CD4-positive, alpha-beta T cell treated with Interleukin-6 at 100 ng/mL for 8 hours (primary cell): ENCODE data around the gene MGARP.

Experiments used
- DNase-seq: peaks from one replicate; pipeline ENCODE4 v3.0.0-alpha.2; 2020; ENCODE audit warnings: mixed read lengths, low spot score

MGARP gene

DNA sequence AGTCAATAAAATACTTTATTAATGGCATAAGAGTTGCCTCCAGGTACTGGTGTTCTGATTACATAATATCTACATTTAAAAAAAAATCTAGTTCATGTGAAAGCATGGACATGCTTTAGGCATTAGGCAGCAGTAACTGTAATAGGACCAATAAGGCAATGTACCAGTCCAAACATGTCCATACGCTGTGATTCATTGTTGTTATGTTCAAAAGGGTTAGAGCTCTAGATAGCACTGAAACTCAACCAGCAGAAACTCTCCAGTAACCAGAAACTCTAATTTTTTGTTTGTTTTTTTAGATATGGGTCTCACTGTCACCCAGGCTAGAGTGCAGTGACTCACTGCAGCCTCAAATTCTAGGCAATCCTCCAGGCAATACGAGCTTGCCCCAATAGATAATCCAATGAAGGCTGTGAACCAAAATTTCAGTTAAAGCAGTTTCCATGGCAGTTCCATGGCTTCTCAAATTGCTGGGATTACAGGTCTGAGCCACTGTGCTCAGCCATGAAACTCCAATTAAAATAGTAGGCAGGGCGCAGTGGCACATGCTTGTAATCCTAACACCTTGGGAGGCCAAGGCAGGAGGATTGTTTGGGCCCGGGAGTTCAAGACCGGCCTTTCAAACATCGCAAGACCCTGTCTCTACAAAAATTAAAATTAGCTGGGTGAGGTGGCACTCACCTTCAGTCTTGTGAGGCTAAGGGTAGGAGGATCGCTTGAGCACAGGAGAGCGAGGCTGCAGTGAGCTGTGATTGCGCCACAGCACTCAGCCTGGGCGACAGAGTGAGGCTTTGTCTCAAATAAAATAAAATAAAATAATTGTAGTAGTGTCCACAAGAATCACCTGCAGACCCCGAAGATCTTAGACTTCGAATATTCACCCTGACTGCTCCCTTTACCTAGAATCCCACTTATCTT lies 36.3 kb downstream of the MGARP start:
- no peak for DNase-seq

- DNase-seq = no peak
Measured at GRCh38 chr4:139242511-139243051, 37.4 kb downstream of the MGARP start.

GRCh38 chr4:139241784-139242151 lies 38.3 kb downstream of the MGARP start:
- no peak for DNase-seq

GRCh38 chr4:139241086-139241783 lies 38.8 kb downstream of the MGARP start:
- DNase-seq = no peak

GRCh38 chr4:139239127-139239772 lies 40.8 kb downstream of the MGARP start:
- no peak for DNase-seq

- DNase-seq = no peak
Measured at GRCh38 chr4:139234253-139234652, 45.8 kb downstream of the MGARP start.

DNA sequence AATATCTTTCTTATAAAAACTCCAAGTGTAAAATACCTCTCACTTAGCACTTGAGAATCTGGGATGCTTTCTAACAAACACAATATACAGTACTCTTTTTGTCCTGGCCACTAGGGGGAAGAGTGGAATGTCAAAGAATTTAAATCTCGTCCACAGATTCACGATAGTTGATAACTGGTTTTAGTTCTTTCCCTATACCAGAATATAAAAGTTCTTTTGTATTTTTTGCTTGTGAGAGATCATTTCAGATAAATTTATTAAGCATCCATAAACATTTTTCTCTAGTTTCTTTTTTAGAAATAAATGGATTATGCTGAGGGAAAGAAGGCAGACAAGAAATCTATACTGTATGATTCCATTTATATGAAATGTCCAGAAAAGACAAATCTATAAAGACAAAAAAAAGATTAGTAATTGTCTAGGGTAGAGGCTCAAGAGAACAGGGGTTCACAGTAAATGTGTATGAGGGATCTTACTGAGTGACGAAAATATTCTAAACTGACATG lies 50.4 kb downstream of the MGARP start:
- peak; percentile 42 for DNase-seq

GRCh38 chr4:139227729-139228404 lies 52.2 kb downstream of the MGARP start:
- peak; percentile 9 for DNase-seq

GRCh38 chr4:139223682-139224317 lies 56.2 kb downstream of the MGARP start:
- DNase-seq = no peak

DNA sequence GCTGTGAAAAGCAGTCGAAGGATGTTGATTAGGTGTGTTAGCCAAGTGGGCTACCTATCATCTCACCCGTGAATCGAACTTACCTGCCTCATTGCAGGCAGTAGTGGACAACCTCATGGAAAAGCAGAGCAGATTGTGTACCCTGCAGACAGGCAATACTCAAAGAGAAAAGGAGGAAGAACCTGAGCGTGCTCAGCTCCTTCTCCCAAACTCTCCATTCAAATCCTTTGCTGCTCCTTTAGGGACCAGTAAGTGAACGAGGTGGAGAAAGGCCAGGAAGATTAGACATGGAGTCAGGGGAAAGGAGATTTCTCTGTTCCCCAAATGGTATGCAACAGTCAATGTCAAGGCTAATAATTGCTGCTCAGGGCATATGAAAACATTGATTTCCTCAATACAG lies 57.8 kb downstream of the MGARP start:
- DNase-seq = no peak

GRCh38 chr4:139221687-139222086 lies 58.3 kb downstream of the MGARP start:
- DNase-seq = no peak

DNA sequence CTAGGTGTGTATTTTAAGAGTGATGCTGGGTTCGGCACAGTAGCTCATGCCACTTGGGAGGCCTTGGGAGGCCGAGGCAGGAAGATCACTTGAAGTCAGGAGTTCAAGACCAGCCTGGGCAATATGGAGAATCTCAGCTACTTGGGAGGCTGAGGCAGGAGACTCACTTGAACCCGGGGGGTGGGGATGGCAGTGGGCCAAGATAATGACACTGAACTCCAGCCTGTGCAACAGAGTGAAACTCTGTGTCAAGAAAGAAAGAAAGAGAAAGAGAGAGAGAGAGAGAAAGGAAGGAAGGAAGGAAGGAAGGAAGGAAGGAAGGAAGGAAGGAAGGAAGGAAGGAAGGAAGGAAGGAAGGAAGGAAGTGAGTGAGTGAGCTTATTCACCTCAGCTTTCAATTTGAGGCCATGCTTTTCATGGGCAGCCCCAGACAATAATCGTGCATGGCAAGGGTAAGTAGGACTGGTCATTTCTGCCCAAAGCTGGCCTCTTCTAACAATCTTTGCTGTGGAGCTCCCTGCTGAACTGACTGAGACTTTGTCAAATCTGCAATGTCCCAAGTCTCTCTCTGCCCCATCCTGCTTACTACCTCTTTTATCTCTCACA lies 60.5 kb downstream of the MGARP start:
- DNase-seq = no peak
